ENCODE data around the gene LEF1.

The LEF1 gene

DNA sequence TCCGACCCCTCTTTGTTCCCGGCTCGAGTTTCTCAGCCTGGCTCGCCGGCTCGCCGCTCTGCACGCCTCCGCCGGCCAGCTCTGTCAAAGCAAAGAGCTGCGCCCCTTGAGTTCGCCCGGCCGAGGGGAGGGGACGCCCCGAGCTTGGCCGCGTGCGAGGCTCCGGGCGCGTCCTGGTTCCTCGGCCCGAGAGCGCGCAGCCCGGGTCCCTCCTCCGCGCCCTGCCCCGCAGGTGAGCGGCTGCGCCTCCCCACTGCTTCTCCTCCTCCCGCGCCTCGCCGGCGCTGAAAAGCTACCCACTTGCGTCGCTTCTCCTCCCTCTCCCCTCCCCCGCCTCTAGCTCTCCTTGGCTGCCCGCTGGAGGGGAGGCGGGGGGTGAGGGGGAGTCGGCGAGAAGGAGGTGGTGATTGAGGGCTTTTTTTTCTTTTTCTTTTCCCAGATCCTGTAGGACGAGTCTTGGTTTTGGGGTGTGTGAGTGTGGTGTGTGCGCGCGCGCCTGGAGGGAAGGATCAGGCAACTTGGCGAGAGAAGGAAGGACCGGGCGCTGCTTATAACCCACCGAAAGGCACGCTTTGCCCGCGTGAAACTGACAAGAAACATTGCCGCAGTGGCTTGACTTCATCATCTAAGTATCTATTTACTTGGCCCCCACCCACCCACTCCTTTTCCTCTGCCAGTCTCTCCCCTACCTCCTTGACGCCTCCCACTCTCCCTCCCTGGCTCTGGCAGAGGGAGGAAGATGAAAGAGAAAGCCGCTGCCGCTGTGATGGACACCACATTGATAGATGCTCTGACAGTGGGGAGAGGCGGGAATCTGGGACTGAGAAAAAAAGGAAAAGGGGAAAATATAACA is at the start of gene LEF1:
Gene LEF1, minus strand, starts transcription at position 262 of the 853 bp plus-strand sequence. CDS start 1,165 bp downstream, outside the sequence.
- Mint-ChIP-seq H3K4me1 (ENCODE audit: low read depth) (peaks cover 51% of the 10 kb centered on the region), H3K27ac (peak within 1 kb of the TSS; percentile 98), H3K4me3 (peak within 1 kb of the TSS; percentile 99), H3K36me3 (ENCODE audit: low read depth) (peaks cover 11% of the 10 kb centered on the region), H3K27me3 (peaks cover 11% of the 10 kb centered on the region), H3K9me3 (no peaks in the 10 kb centered on the region)

DNA sequence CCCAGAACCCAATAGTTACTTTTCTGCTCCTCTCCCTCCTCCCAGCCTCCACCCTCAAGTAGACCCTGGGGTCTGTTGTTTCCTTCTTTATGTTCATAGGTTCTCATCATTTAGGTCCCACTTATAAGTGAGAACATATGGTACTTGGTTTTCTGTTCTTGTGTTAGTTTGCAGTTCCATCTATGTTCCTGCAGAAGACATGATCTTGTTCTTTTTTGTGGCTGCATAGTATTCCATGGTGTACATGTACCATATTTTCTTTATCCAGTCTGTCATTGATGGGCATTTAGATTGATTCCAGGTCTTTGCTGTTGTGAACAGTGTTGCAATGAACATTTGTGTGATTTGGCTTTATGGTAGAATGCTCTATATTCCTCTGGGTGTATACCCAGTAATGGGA is 47.8 kb upstream of the LEF1 start:
- H3K27ac Mint-ChIP-seq, result peak overlapping the region; percentile 24
- H3K27me3 Mint-ChIP-seq, result no peaks in the 10 kb centered on the region
- H3K4me3 Mint-ChIP-seq, result no peak overlapping the region
- H3K9me3 Mint-ChIP-seq, result peaks cover 3% of the 10 kb centered on the region
- H3K36me3 Mint-ChIP-seq (ENCODE audit: low read depth), result no peaks in the 10 kb centered on the region
- peaks cover 8% of the 10 kb centered on the region for H3K4me1 Mint-ChIP-seq (ENCODE audit: low read depth)

DNA sequence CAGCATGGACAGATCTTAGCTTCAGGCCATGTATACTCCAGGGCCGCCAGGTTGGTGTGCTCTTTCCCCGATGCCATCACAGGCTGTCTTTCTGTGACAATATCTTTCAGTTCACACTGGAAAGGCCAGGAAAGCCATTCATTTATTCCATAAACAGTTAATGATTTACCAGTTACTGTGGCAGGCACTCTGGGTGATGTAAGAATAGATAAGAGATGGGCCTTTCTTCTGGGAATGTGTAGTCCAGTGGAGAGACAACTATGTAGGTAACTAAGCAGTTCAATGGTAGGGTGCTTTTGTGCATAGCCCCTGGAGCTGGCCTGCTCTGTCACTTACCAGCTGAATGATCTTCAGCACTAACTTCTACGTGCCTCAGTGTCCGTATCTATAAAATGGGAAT is 46.3 kb upstream of the LEF1 start:
- H3K27ac Mint-ChIP-seq, result no peak overlapping the region
- H3K4me3 Mint-ChIP-seq, result no peak overlapping the region
- peaks cover 3% of the 10 kb centered on the region for H3K9me3 Mint-ChIP-seq
- H3K36me3 Mint-ChIP-seq (ENCODE audit: low read depth), result no peaks in the 10 kb centered on the region
- H3K4me1 Mint-ChIP-seq (ENCODE audit: low read depth), result peaks cover 16% of the 10 kb centered on the region
- H3K27me3 Mint-ChIP-seq, result no peaks in the 10 kb centered on the region

DNA sequence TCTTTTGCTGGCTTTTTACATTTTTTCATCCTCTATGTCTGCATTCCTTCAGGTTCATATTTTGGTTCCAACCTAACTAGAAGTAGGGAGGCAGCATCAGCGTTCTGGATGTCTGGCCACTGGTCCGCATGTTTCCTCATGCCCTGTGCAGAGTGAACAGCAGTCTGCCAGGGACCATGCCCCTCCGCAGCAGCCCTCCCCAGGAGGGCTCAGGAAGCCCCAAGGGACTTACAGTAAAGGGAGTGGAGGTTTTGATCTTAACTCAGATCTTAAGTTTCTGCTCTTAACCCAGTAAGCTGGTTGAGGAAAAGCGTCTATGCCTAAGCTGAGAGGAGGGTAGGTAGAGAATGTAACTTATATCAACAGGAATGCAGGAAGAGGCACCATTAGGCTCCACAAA is 45.0 kb upstream of the LEF1 start:
- no peaks in the 10 kb centered on the region for H3K36me3 Mint-ChIP-seq (ENCODE audit: low read depth)
- H3K9me3 Mint-ChIP-seq, result peaks cover 3% of the 10 kb centered on the region
- H3K27ac Mint-ChIP-seq, result no peak overlapping the region
- no peaks in the 10 kb centered on the region for H3K27me3 Mint-ChIP-seq
- peaks cover 16% of the 10 kb centered on the region for H3K4me1 Mint-ChIP-seq (ENCODE audit: low read depth)
- no peak overlapping the region for H3K4me3 Mint-ChIP-seq

DNA sequence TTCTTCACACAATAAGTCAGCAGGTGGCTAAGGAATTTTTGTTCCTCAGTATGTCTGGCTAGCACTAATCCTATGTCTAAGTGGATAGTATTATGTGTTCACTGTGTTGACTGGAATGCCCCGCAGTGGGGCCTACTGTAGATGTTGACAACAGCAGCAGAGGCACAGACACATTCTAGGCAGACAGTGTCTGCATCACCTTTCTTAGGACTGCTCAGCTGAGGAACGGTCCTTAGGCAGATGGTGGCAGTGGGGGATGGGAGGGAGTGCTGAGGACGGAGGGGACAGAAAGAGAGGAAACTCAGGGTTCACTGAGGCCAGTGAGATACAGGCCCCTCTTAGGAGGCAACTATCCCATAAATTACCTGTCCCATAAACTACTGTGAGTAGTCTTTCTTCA is 44.6 kb upstream of the LEF1 start:
- Mint-ChIP-seq H3K4me3 (no peak overlapping the region), H3K27me3 (no peaks in the 10 kb centered on the region), H3K27ac (no peak overlapping the region), H3K9me3 (peaks cover 3% of the 10 kb centered on the region), H3K4me1 (ENCODE audit: low read depth) (peaks cover 16% of the 10 kb centered on the region), H3K36me3 (ENCODE audit: low read depth) (no peaks in the 10 kb centered on the region)

DNA sequence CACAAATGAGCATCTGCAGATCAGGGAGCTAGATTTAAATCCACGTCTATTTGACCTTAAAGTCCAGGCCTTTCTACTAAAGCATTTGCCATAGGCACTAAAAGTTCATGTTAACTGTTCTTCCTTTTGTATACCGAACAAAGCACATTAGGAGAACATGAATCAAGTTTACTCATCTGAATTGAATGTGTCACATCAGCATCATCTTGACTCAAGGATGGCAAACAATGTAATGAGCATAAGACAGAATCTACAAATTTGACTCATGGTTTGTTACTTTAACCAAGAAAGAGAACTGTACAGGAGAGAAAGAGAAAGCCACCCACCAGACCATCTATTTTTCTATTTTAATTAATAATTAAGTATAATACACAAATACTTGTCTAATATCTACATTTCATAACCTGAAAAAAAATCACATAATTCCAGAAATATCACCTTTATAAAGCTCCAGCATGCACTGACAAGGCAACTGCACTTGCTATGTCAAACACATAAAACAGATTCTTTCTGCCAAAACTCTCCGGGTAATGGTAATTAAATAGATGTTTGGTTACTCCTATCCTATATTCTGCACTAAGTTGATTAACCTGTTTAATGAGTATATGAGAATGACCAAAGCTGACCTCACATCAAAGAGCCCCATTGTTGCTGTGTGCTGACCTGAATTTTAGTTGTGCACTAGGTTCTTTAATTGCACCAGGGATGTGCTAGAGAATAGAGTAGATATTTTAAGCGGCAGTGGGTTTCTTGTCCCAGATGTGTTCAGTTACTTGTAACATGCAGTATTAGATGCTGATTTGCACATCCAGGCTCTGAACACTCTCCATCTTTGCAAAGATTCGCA is 42.5 kb upstream of the LEF1 start:
- Mint-ChIP-seq H3K36me3 (ENCODE audit: low read depth) (no peaks in the 10 kb centered on the region), H3K27ac (no peak overlapping the region), H3K9me3 (no peaks in the 10 kb centered on the region), H3K4me3 (no peak overlapping the region), H3K27me3 (no peaks in the 10 kb centered on the region), H3K4me1 (ENCODE audit: low read depth) (peaks cover 16% of the 10 kb centered on the region)

DNA sequence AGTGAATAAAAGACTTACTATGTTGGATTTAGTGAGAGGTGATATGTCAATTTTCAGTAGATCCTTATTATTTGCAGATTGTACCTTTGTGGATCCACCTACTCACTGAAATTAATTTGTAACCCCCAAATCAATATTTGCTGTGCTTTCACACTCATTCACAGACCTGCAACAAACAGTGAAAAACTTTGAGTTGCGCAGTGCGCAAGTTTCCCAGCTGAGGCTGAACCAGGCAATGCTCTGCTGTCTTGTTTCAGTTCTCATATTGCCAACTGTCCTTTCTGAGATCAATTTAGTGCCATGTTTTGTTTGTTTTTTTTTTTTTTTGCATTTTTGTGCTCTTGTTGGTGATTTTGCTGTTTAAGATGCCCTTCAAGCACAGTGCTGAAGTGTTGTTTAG is 40.8 kb upstream of the LEF1 start:
- Mint-ChIP-seq H3K27ac (no peak overlapping the region), H3K9me3 (no peaks in the 10 kb centered on the region), H3K4me3 (no peak overlapping the region), H3K27me3 (no peaks in the 10 kb centered on the region), H3K36me3 (ENCODE audit: low read depth) (no peaks in the 10 kb centered on the region), H3K4me1 (ENCODE audit: low read depth) (peaks cover 27% of the 10 kb centered on the region)

DNA sequence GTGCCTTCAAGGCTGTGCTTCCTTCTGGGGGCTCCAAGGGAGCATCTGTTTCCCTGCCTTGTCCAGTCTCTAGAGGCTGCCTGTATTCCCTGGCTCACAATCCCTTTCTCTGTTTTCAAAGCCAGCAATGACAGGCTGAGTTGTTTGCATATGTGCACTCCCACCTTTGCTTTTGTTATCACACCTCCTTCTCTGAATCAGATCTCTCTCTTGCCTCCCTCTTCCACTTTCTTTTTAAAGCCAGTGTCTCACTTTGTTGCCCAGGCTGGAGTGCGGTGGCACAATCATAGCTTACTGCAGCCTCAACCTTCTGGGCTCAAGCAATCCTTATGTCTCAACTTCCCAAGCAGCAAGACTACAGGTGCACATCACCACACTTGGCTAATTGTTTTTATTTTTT is 37.1 kb upstream of the LEF1 start:
- H3K9me3 Mint-ChIP-seq, result no peaks in the 10 kb centered on the region
- H3K27me3 Mint-ChIP-seq, result no peaks in the 10 kb centered on the region
- no peak overlapping the region for H3K4me3 Mint-ChIP-seq
- peaks cover 32% of the 10 kb centered on the region for H3K4me1 Mint-ChIP-seq (ENCODE audit: low read depth)
- no peaks in the 10 kb centered on the region for H3K36me3 Mint-ChIP-seq (ENCODE audit: low read depth)
- peak overlapping the region; percentile 17 for H3K27ac Mint-ChIP-seq

DNA sequence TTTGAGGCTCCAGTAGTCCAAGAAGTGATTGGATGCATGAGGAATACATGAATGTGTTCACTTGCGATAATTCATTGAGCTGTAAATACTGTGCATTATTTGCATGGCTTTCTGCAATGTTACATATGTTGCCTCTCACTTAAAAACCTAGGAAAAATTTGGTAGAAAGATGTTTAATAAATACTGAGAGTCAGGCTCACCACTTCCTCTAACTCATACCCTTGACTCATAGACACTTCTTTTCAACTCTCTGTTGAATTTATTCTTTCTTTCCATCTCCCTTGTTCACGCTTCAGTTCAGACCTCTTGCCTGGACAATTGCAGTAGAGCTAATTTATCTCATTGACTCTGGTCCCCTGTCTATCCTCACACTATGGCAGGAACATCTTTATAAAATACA is 35.8 kb upstream of the LEF1 start:
- H3K27ac Mint-ChIP-seq, result peak overlapping the region; percentile 66

DNA sequence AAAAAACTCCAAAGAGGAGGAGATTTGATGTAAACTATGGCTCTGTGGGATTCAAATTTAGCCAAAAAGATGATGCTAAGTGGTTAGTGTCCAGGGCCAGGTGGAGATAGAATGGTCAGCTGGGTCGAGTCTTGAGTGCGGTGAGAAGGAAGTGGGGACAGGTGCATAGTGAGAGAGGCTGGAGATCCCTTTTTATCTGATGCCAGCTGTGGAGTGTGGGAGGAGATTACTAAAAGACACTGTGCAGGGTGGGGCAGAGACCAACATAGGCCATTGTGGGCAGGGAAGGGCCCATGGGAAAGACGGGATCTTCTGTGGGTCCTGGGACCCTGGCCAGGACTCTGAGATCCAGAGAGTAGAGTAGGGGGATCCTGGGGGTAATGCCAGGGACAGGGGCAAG is 34.6 kb upstream of the LEF1 start:
- Mint-ChIP-seq H3K27me3 (no peaks in the 10 kb centered on the region), H3K4me3 (no peak overlapping the region), H3K27ac (peak overlapping the region; percentile 2), H3K36me3 (ENCODE audit: low read depth) (no peaks in the 10 kb centered on the region), H3K4me1 (ENCODE audit: low read depth) (peaks cover 30% of the 10 kb centered on the region), H3K9me3 (no peaks in the 10 kb centered on the region)

More for the DNA sequence above, 35.8 kb upstream of the LEF1 start:
- H3K36me3 Mint-ChIP-seq (ENCODE audit: low read depth), result no peaks in the 10 kb centered on the region
- no peak overlapping the region for H3K4me3 Mint-ChIP-seq
- H3K4me1 Mint-ChIP-seq (ENCODE audit: low read depth), result peaks cover 30% of the 10 kb centered on the region
- H3K9me3 Mint-ChIP-seq, result no peaks in the 10 kb centered on the region
- no peaks in the 10 kb centered on the region for H3K27me3 Mint-ChIP-seq

DNA sequence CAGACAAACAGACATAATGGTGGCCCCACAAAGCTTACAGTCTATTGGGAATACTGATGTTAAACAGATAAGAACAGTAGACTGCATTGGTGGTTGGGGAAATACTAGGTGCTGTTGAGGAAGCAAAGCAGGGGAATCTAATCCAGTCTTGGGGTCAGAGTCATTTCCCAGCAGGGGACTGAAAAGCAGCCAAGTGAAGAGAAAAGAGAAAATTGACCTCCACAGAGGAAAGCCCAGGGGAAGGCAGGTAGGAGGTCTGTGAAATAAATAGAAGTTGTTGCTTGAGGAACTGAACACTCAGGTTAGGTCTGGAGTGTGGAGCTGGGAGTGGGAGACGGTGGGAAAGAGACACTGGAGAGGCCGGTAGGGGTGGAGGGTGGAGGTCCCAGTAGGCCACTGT is 33.0 kb upstream of the LEF1 start:
- Mint-ChIP-seq H3K27ac (no peak overlapping the region), H3K4me3 (no peak overlapping the region), H3K36me3 (ENCODE audit: low read depth) (no peaks in the 10 kb centered on the region), H3K27me3 (no peaks in the 10 kb centered on the region), H3K4me1 (ENCODE audit: low read depth) (peaks cover 30% of the 10 kb centered on the region), H3K9me3 (no peaks in the 10 kb centered on the region)

DNA sequence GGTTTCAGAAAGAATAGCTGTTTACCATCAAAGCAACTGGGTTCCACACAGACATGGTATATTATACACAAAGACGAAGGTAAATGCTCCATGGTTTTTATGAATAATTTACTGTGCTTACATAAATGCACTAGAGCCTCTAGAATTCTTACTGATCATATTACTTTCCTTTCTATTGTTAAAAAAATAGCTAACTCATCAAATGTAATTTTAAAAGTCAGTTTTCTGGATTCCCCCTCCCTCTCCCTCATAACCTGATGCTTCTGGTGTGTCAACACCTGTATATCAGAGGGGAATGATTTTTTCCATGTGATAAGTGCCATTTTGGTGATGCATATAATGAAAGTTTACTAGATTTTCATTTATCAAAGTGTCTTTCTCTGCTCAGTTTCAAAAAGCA is 31.1 kb upstream of the LEF1 start:
- Mint-ChIP-seq H3K36me3 (ENCODE audit: low read depth) (no peaks in the 10 kb centered on the region), H3K4me1 (ENCODE audit: low read depth) (peaks cover 17% of the 10 kb centered on the region), H3K27me3 (no peaks in the 10 kb centered on the region), H3K4me3 (no peak overlapping the region), H3K27ac (no peak overlapping the region), H3K9me3 (no peaks in the 10 kb centered on the region)

DNA sequence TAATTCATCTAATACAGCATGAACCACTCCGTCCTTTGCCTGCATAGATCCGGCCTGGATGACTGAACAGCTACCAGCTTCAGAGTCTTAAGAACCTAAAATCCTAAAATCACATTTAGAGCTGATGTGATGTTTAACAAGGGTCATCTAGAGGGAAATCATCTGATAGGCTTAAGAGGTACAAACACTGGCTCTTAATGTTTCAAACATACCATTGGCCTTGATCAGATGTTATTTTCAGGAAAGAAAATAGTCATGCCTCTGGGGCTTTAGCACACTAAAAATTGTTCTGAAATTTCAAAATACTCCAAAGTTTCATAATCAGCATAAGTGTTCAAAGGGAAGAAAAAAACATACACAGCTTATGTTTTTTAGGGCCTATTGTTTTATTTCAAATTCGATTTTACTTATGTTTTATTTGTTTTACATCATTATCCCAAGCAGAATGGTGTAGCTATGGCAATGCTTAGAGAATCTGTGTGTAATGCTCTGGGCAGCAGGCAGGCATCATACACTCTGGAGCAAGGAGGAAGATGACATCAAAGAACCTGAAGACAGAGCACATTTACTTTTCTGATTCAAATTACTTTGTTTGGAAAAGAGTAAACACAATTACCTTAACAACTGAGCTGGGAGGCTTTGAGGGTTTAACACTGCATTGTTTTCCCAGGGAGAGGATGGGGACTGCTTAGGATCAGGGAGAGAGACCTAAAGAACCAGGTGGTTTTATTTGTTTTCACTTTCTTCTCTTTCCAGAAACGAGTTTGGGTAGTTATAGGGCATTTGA is 25.3 kb upstream of the LEF1 start:
- peaks cover 15% of the 10 kb centered on the region for H3K4me1 Mint-ChIP-seq (ENCODE audit: low read depth)
- H3K9me3 Mint-ChIP-seq, result no peaks in the 10 kb centered on the region
- H3K27me3 Mint-ChIP-seq, result no peaks in the 10 kb centered on the region
- H3K27ac Mint-ChIP-seq, result no peak overlapping the region
- H3K36me3 Mint-ChIP-seq (ENCODE audit: low read depth), result no peaks in the 10 kb centered on the region
- H3K4me3 Mint-ChIP-seq, result no peak overlapping the region

DNA sequence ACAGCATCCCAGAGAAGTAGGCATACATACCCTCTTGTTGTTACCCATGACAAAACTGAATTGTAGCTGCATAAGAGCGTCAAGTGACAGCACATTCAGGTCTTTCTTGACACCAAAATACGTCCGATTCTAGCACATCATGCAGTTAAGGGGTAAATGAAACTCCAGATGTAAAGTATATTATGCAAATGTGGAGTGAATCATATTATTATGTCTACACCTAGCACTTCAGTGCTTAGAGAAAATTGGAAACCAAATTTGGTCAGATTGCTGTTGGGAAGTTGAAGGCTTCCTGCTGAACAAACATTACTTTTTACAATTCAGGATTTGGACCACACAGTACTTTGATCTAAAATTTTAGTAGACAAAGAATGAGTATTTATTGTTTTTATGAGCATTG is 24.2 kb upstream of the LEF1 start:
- Mint-ChIP-seq H3K4me1 (ENCODE audit: low read depth) (peaks cover 15% of the 10 kb centered on the region), H3K9me3 (no peaks in the 10 kb centered on the region), H3K36me3 (ENCODE audit: low read depth) (no peaks in the 10 kb centered on the region), H3K27ac (no peak overlapping the region), H3K4me3 (no peak overlapping the region), H3K27me3 (no peaks in the 10 kb centered on the region)

DNA sequence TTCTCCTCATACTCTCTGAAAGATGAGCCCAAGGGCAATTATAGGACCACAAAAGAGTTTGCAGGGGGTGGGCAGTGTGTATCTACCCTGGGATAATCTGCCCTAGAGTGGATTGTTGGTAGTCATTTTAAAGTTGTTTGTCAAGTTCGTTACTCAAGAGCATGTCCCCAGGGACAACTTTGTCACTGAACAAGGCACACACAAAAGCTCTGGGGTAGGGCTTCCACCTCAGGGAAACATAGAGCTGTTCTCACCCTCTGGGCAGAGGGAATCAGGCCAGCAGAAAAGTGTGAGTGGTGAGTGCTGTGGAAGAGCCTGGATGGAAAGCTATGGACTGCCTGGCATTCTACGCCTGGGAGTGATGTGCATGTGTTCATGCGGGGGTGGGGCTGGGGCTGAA is 23.3 kb upstream of the LEF1 start:
- Mint-ChIP-seq H3K36me3 (ENCODE audit: low read depth) (no peaks in the 10 kb centered on the region), H3K9me3 (no peaks in the 10 kb centered on the region), H3K4me1 (ENCODE audit: low read depth) (peaks cover 15% of the 10 kb centered on the region), H3K4me3 (no peak overlapping the region), H3K27ac (no peak overlapping the region), H3K27me3 (no peaks in the 10 kb centered on the region)

Data from stimulated activated naive CD8-positive, alpha-beta T cell treated with anti-CD3 and anti-CD28 coated beads, Interleukin-15, Interleukin-2, amounts not matched to agents 100 ng/mL and 50 ng/mL, for 24 hours (primary cell).